ENCODE data around the gene CLPSL2. TPM values are rescaled to one million over a fixed set of nuclear protein-coding genes. Genes with fewer than 3 reads are reported as not detected.

The CLPSL2 gene, protein sequence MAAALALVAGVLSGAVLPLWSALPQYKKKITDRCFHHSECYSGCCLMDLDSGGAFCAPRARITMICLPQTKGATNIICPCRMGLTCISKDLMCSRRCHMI
- not detected for total RNA-seq

DNA sequence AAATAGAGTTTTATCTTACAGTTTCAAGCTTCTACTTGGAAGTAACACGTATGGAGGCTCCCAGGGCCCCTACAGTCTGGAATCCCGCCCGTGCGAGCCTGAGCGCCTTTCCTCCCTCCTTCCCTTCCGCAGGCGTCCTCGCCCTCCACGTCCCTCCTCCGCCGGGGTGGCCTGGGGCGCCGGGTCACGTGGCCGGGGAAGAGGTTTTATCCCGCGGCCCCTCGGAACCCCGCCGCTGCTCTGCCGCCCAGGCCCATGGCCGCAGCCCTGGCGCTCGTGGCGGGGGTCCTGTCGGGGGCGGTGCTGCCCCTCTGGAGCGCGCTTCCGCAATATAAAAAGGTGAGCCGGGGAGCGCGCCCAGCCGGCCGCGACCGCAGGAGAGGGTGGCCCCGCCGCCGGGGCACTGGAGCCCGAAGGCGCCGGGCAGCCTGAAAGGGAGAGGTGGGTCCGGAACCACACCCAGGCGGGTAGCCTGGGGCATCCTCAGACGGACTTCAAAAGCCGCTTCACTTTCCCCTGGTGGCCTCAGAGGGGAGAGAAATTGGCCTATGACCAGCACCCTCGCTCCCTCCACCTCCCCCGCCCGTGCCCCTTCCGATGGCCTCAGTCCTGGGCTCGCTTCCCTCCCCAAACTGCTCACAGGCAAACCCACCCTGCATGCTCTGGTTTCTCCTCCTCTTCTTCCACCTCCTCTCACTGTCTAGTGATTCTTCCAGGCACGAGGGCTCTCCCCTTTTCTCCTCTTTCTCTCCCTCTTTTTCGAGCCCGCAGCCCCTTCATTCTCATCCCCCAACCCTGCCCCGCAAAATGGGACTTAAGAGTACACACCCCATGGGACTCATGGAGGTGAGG, at the start of gene CLPSL2:
Gene CLPSL2 (plus strand): TSS at position 235 of the 852 bp plus-strand sequence. CDS start 21 bp downstream, at position 256.
- TF ChIP-seq POLR2AphosphoS5 (IDR thresholded peaks at IDR 0.05) (no peak), POLR2A (IDR thresholded peaks at IDR 0.05) (no peak), EP300 (IDR thresholded peaks at IDR 0.05; ENCODE audit: low read depth) (no peak)
- TF ChIP-seq, protein P1, sequence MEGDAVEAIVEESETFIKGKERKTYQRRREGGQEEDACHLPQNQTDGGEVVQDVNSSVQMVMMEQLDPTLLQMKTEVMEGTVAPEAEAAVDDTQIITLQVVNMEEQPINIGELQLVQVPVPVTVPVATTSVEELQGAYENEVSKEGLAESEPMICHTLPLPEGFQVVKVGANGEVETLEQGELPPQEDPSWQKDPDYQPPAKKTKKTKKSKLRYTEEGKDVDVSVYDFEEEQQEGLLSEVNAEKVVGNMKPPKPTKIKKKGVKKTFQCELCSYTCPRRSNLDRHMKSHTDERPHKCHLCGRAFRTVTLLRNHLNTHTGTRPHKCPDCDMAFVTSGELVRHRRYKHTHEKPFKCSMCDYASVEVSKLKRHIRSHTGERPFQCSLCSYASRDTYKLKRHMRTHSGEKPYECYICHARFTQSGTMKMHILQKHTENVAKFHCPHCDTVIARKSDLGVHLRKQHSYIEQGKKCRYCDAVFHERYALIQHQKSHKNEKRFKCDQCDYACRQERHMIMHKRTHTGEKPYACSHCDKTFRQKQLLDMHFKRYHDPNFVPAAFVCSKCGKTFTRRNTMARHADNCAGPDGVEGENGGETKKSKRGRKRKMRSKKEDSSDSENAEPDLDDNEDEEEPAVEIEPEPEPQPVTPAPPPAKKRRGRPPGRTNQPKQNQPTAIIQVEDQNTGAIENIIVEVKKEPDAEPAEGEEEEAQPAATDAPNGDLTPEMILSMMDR (IDR thresholded peaks at IDR 0.05) = no peak
- DNase-seq = no peak
- intact Hi-C loops (cut with DNase I; ENCODE audit: low total_unique reads) (no loop called here), in situ Hi-C loops (cut with MboI; ENCODE audit: low pct_ligation_motif_present in 1 of 4, low pct_unique_long_range_greater_than_20kb in 1 of 4, low sequenced_read_pairs in 3 of 4) (loop anchor here in 1 of 4 donors (25.0 kb wide), 1 partner anchor 1836 kb away; no protein-coding TSS in a partner anchor)
- WGBS, 2 donors (ENCODE audit: low coverage in 1 of 2) = 0 to 8% methylated on average over 6 to 36 of the region's 56 CpGs
- no peak within 1 kb of the TSS for H3K27ac ChIP-seq
- H3K27me3 ChIP-seq = peaks cover 42% of the 10 kb centered on the region
- peak within 1 kb of the TSS; percentile 6 to 51 (median 29) for H3K4me3 ChIP-seq
- H3K9me3 ChIP-seq = no peaks in the 10 kb centered on the region
- peaks cover 0 to 8% (median 4%) of the 10 kb centered on the region in 4 donors for H3K4me1 ChIP-seq
- no peaks in the 10 kb centered on the region for H3K36me3 ChIP-seq

DNA sequence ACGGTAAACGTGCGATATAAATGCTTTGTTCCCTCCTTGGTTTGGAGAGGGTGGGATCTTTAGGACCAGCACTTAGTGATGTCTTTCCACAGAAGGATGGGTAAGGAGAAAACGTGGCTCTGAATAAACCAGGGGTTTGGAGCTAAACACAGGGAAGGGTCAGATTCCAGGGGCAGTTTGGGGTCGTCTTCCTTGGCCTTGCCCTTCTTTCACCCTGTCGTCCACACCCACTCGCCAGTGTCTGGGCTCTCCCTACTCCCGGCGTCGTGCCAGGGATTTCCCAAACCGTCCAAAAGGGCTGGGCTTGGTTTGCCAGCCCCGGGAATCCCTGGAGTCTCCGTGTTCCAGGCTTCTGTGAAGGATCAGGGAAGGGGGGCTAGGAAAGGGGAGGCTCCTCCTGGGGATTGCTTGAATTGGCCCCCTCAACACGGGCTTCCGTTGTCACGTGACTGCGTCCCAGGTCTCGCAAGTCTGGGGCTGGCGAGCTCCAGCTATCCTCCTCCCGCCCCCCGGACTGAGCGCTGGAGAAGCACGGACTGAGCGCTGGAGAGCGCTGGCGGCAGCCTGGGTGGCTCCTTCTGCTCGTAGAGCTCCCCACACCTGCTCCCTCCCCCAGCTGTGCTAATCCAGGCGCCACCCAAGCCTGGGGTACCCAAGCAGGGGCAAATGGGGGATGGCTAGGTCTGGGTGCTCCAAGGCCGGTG, 49.0 kb upstream of the CLPSL2 start:
- peak; percentile 88 for DNase-seq
- Histone ChIP-seq H3K36me3 (no peaks in the 10 kb centered on the region), H3K4me3 (peak overlapping the region; percentile 32 to 50 (median 46)), H3K27me3 (no peaks in the 10 kb centered on the region), H3K27ac (peak overlapping the region; percentile 99 to 100 (median 100)), H3K4me1 (peaks cover 74 to 92% (median 91%) of the 10 kb centered on the region in 4 donors), H3K9me3 (no peaks in the 10 kb centered on the region)
- TF ChIP-seq, protein P1 (IDR thresholded peaks at IDR 0.05) = peak in 1 of 5 experiments; percentile 7
- TF ChIP-seq POLR2A (IDR thresholded peaks at IDR 0.05) = no peak
- peak in 1 of 3 donors; percentile 53 for TF ChIP-seq POLR2AphosphoS5 (IDR thresholded peaks at IDR 0.05)
- peak; percentile 92 for TF ChIP-seq EP300 (IDR thresholded peaks at IDR 0.05; ENCODE audit: low read depth)
- in situ Hi-C loops (cut with MboI; ENCODE audit: low pct_ligation_motif_present in 1 of 4, low pct_unique_long_range_greater_than_20kb in 1 of 4, low sequenced_read_pairs in 3 of 4) (loop anchor here in 1 of 4 donors (25.0 kb wide), 1 partner anchor 390 kb away; the partner anchor contains the start of gene PPARD), intact Hi-C loops (cut with DNase I; ENCODE audit: low total_unique reads) (loop anchor here (2.0 kb wide), 1 partner anchor 39 kb away; the partner anchor contains the start of gene FKBP5)
- WGBS, 2 donors (ENCODE audit: low coverage in 1 of 2) = 8 to 40% methylated on average over 2 to 17 of the region's 29 CpGs

DNA sequence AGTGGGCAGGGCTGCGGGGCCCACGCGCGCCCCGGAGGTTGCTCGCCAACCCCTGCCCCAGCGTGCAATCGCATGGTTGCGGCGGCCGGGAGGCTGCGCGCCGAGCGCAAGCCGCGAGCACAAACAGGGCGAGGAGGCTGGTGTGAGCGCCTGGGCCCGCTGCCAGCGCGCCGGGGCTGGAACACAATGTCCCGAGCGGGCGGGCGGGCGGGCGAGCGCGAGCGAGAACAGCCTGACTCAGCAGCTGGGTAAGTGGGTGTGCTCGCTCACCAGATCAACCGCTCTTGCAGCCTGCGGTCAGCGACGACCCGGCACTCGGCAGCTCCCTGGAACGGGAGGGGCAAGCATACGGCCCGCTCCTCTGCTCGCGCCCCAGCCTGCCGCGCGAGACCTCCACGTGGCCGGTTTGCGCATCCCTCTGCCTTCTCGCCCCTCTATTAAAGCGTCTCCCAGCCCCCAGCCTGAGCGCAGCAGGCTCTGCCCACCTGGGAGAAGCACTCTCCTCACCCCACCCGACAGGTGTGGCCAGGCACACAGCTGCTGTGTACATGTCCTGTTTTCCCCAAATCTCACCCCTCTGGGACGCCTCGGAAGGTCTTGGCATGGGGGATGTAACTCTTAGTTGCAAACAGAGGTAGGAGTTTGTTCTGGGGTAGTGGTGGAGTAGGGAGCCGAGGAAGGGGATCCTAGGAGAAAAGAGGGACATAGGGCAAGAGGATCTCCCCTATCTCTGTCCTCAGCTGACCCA, 48.3 kb upstream of the CLPSL2 start:
- TF ChIP-seq, protein P1 (IDR thresholded peaks at IDR 0.05) = peak in 2 of 5 experiments; percentile 17 to 26
- TF ChIP-seq POLR2AphosphoS5 (IDR thresholded peaks at IDR 0.05) (peak; percentile 90 to 97 (median 97)), POLR2A (IDR thresholded peaks at IDR 0.05) (peak; percentile 89), EP300 (IDR thresholded peaks at IDR 0.05; ENCODE audit: low read depth) (peak; percentile 100)
- in situ Hi-C loops (cut with MboI; ENCODE audit: low pct_ligation_motif_present in 1 of 4, low pct_unique_long_range_greater_than_20kb in 1 of 4, low sequenced_read_pairs in 3 of 4) (loop anchor here in 1 of 4 donors (25.0 kb wide), 1 partner anchor 391 kb away; the partner anchor contains the start of gene PPARD), intact Hi-C loops (cut with DNase I; ENCODE audit: low total_unique reads) (loop anchor here (2.0 kb wide), 1 partner anchor 39 kb away; the partner anchor contains the start of gene FKBP5)

More for the DNA sequence above, 48.3 kb upstream of the CLPSL2 start:
- WGBS, 2 donors (ENCODE audit: low coverage in 1 of 2) = 1 to 5% methylated on average over 3 to 33 of the region's 57 CpGs
- Histone ChIP-seq H3K27me3 (no peaks in the 10 kb centered on the region), H3K36me3 (no peaks in the 10 kb centered on the region), H3K4me1 (peaks cover 76 to 92% (median 91%) of the 10 kb centered on the region in 4 donors), H3K27ac (peak overlapping the region; percentile 99 to 100 (median 100)), H3K9me3 (no peaks in the 10 kb centered on the region), H3K4me3 (peak overlapping the region; percentile 32 to 50 (median 46))
- DNase-seq = peak; percentile 96

Data from transverse colon (tissue), 4 donors.